Coronary artery (tissue), 2 donors: ENCODE results near the gene SLC25A13.

Experiments used
- DNase-seq: peaks from one replicate; pipeline ENCODE4 v3.0.0-alpha.2; 2017; ENCODE audit warnings: low spot score
- H3K27ac ChIP-seq, 2 donors: fragments of 200-600 bp; sonication (generic); one replicate each; pipeline ENCODE4 v1.5.1; 2016 to 2019
- H3K4me3 ChIP-seq: fragments of 200-600 bp; sonication (generic); 2 replicates; pipeline ENCODE4 v1.5.1; 2016; ENCODE audit warnings: mild to moderate bottlenecking, moderate library complexity
- CTCF ChIP-seq: fragments of 200-600 bp; sonication (generic); IDR thresholded peaks from one replicate; pipeline ENCODE4 v1.5.1; 2019; ENCODE audit warnings: antibody characterized with exemption

SLC25A13 gene

DNA sequence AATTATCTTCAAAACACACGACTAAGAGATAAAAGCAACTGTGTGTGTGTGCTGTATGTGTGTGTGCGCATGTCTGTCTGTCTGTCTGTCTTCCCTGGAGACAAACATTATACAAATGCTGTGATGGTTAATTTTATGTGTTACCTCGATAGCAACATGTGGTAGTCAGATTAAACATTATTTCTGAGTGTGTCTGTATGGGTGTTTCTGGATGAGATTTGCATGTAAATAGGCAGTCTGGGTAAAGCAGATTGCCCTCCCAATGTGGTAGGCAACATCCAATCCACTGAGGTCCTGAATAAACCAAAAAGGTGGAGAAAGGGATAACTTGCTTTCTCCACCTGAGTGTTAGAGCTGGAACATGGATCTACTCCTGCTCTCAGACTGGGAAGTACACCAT lies 67.9 kb downstream of the SLC25A13 start:
- H3K4me3 ChIP-seq = no peak overlapping the region
- no peak for DNase-seq
- H3K27ac ChIP-seq = no peak overlapping the region
- TF ChIP-seq CTCF = no peak

DNA sequence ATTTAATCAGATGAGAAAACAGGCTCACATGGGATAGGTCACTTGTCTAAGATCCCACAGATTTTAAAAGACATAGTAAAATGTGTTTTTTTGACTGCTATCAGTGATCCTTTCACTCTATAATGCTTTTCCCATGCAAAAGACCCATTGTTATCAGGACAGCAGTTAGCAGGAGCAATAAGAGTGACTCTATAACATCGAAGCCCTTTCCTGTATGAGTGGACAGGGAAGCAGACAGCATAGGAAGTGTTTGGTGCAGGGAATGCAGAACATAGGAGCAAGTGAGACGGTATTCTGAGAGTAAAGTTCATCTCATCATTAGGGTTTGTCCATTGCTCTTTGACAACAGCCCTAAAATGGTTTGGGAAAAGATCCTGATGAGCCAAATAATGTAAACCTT lies 68.5 kb downstream of the SLC25A13 start:
- no peak overlapping the region for H3K4me3 ChIP-seq
- no peak for DNase-seq
- TF ChIP-seq CTCF = no peak
- H3K27ac ChIP-seq = no peak overlapping the region

- DNase-seq = no peak
- TF ChIP-seq CTCF = no peak
- Histone ChIP-seq H3K4me3 (no peak overlapping the region), H3K27ac (no peak overlapping the region)
These were observed 71.0 kb downstream of the SLC25A13 start for GRCh38 chr7:96250776-96251361.

GRCh38 chr7:96248405-96248804 lies 73.5 kb downstream of the SLC25A13 start:
- TF ChIP-seq CTCF = no peak
- Histone ChIP-seq H3K4me3 (no peak overlapping the region), H3K27ac (no peak overlapping the region)
- DNase-seq = no peak

GRCh38 chr7:96246919-96247318 lies 75.0 kb downstream of the SLC25A13 start:
- no peak overlapping the region for H3K27ac ChIP-seq
- no peak overlapping the region for H3K4me3 ChIP-seq

GRCh38 chr7:96244992-96245292 lies 77.0 kb downstream of the SLC25A13 start:
- no peak overlapping the region for H3K4me3 ChIP-seq
- no peak overlapping the region for H3K27ac ChIP-seq
- no peak for TF ChIP-seq CTCF
- DNase-seq = no peak

More at GRCh38 chr7:96246919-96247318, 75.0 kb downstream of the SLC25A13 start:
- no peak for TF ChIP-seq CTCF
- no peak for DNase-seq

DNA sequence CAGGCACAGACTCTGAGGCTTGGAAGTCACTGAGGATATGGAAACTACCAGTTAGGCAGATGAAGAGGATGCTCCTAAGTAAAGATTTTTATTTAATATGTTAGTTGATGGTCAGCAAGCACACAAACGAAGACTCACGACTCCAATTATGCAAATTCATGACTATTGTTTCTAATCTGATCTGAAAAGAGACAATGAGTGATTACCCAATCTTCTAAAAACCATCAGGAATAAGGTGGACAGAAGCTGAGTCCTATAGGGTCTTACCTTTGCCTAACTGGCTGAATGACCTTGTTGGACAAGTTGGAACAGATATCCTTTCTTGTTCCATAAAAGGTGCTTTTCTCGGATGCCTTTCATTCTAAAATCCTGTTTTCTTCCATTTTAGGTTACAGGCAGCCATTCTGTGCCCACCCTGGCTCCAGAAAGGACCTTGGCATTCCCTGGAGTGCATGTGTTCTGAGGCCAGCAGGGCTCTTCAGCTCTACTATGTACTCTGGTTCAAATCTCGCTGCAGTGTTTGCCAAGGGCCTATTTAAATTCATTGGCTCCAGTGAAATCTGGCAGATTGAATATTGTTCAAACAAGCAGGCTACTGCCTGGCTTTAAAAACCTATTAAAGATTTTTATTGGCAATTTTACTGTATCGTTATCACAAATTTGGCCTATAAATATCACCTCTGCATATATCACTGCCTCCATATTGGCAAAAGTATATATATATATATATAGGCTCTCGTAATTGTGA lies 77.5 kb downstream of the SLC25A13 start:
- no peak overlapping the region for H3K4me3 ChIP-seq
- no peak overlapping the region for H3K27ac ChIP-seq
- DNase-seq = no peak
- TF ChIP-seq CTCF = no peak
